22Rv1 (cell line): ENCODE measurements around the gene ZNF672.

Experiments used
- H3K27ac ChIP-seq: fragments of 450-650 bp; 2 replicates; pipeline ENCODE4 v1.5.1; 2017
- ZFX ChIP-seq: fragments of 450-650 bp; IDR thresholded peaks from 2 replicates; pipeline ENCODE4 v1.6.1; 2017; ENCODE audit warnings: antibody characterized with exemption, borderline replicate concordance
- TF ChIP-seq, protein P1 (sequence below): fragments of 450-650 bp; IDR thresholded peaks from 2 replicates; pipeline ENCODE4 v1.5.1; 2017; ENCODE audit warnings: mild to moderate bottlenecking

ZNF672 gene

DNA sequence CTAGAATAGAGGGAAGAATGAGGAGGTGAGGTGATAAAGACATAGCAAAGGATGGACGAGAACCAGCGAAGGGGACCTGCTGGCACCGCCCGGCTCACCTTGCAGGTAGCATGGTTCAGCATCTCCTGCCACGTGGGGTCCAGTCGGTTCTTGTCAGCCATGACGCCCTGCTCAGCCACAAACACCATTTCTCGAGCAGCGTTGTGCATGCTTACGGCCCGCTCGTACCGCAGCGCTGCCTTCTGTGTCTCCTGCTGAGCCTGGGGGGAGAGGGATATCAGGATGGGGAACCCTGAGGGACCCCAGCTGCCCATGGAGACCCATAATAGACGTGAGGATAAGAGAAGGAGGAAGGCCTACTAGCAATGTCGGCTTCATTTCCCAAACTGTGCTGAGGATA is 23.7 kb upstream of the ZNF672 start:
- no peak overlapping the region for H3K27ac ChIP-seq
- no peak for TF ChIP-seq ZFX
- TF ChIP-seq, protein P1, sequence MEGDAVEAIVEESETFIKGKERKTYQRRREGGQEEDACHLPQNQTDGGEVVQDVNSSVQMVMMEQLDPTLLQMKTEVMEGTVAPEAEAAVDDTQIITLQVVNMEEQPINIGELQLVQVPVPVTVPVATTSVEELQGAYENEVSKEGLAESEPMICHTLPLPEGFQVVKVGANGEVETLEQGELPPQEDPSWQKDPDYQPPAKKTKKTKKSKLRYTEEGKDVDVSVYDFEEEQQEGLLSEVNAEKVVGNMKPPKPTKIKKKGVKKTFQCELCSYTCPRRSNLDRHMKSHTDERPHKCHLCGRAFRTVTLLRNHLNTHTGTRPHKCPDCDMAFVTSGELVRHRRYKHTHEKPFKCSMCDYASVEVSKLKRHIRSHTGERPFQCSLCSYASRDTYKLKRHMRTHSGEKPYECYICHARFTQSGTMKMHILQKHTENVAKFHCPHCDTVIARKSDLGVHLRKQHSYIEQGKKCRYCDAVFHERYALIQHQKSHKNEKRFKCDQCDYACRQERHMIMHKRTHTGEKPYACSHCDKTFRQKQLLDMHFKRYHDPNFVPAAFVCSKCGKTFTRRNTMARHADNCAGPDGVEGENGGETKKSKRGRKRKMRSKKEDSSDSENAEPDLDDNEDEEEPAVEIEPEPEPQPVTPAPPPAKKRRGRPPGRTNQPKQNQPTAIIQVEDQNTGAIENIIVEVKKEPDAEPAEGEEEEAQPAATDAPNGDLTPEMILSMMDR, result no peak

- TF ChIP-seq ZFX, result no peak
- TF ChIP-seq, protein P1, result no peak
- no peak overlapping the region for H3K27ac ChIP-seq
Measured at GRCh38 chr1:248815407-248816034, 22.5 kb upstream of the ZNF672 start.

DNA sequence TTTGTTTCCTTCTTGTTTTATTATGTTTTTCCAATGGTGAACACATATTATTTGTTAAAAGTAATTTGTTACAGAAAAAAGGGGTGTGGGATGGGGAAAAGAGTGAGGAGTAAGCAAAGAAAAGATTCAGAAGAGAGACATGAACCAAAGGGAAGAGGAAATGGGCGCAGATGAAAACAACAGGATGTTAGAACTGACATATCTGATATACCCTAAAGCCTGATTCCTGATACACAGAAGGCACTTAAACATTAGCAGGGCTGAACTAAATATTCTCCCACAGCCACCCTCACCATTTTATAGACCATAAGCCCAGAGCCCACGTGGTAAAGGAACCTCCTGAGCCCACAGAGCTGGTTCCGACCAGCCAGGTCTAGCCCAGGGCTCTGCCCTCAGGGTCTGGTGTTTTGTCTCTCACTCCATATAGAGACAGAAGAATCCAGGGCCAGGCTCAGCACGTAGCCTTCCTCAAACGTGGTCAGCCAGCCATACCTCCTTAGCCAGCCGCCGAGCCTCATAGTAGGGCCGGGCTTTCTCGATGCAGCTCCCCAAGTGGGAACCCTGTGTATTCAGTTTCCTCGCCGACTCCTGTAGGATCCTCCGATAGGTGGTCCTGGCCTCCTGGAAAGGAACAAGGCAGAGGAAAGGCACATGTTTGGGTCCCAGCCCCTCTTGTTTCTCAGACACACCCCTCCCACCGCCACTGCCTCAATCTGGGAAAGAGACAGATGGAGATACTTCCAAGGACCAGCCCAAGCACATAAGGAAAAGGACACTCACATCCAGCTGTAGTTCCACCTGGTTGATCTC is 21.8 kb upstream of the ZNF672 start:
- no peak overlapping the region for H3K27ac ChIP-seq
- TF ChIP-seq, protein P1, result no peak
- no peak for TF ChIP-seq ZFX

GRCh38 chr1:248817065-248817464 is 21.0 kb upstream of the ZNF672 start:
- TF ChIP-seq, protein P1, result no peak
- no peak for TF ChIP-seq ZFX
- H3K27ac ChIP-seq, result no peak overlapping the region

GRCh38 chr1:248818505-248819374 is 19.3 kb upstream of the ZNF672 start:
- H3K27ac ChIP-seq, result no peak overlapping the region
- TF ChIP-seq, protein P1, result no peak
- TF ChIP-seq ZFX, result no peak

DNA sequence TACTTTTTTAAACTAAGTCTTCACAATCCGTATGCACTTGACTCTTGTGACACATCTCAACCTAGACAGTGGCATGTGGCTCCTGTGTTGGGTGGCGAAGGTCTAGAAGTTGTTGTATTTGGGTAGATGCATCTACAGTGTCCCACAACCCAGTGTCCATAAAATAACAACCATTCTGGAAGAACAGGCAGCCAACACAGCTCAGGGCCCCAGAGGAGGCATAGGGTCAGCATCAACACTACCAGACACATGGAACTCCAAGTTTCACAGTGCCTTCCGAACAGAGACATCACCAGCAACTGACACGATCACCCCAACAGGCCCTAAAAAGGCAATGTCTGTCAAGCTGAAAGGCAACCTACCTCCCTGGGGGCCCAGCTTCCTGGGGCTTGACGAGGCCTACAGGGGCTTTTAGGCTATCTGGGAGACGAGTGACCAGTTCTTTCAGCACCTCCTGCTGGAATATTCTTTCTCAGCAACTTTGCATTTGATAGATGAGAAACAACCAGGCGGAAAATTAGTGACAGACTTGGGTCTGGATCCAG is 17.9 kb upstream of the ZNF672 start:
- H3K27ac ChIP-seq, result no peak overlapping the region
- TF ChIP-seq, protein P1, result no peak
- TF ChIP-seq ZFX, result no peak
